ENCODE measurements around the gene PLA2G2D. TPM values are rescaled to one million over a fixed set of nuclear protein-coding genes. Genes with fewer than 3 reads are reported as not detected.

Gene PLA2G2D
- total RNA-seq, 1 experiment from 2014 or later = not detected

- H3T11ph ChIP-seq (ENCODE audit: low read length) = no peak overlapping the region
- Mint-ChIP-seq H3K9me3 (peaks cover 0 to 2% of the 10 kb centered on the region in 2 experiments; a peak in 1 of 5 replicates), H3K27me3 (ENCODE audit: low read depth) (peaks cover 8% of the 10 kb centered on the region), H3K36me3 (ENCODE audit: insufficient read depth in 1 of 3, low read depth in 3 of 3) (no peaks in the 10 kb centered on the region; a peak in 1 of 7 replicates), H3K27ac (no peak overlapping the region), H3K4me1 (peaks cover 6 to 9% of the 10 kb centered on the region in 2 experiments), H3K4me3 (no peak overlapping the region)
- no peaks in the 10 kb centered on the region for H3K9me3 ChIP-seq (ENCODE audit: control insufficient read depth, low read depth, low read length)
- no peak overlapping the region for H2BK15ac ChIP-seq (ENCODE audit: low read depth, low read length)
- no peak overlapping the region for H4K91ac ChIP-seq (ENCODE audit: insufficient read length, low read depth, low read length)
- no peaks in the 10 kb centered on the region for H3K27me3 ChIP-seq (ENCODE audit: insufficient read depth, low read length)
- no peak overlapping the region for H2BK120ac ChIP-seq (ENCODE audit: low read depth, low read length, poor library complexity, severe bottlenecking)
- TF ChIP-seq CTCF (conservative IDR thresholded peaks at IDR 0.05) = no peak
- no peaks in the 10 kb centered on the region for H3K79me1 ChIP-seq (ENCODE audit: insufficient read depth, low read depth, low read length, poor library complexity, severe bottlenecking)
- H3K14ac ChIP-seq (ENCODE audit: insufficient read depth, low read length) = no peak overlapping the region; the same call in 1 of the 2 replicates
- no peak overlapping the region for H2AK5ac ChIP-seq (ENCODE audit: insufficient read length, low read length)
- no peaks in the 10 kb centered on the region for H3K23me2 ChIP-seq (ENCODE audit: insufficient read length, low read depth, low read length, poor library complexity, severe bottlenecking)
- H3K9ac ChIP-seq (ENCODE audit: extremely low read depth, insufficient read length, low read length) = no peak overlapping the region
- no peak overlapping the region for H3K18ac ChIP-seq (ENCODE audit: insufficient read length, low read depth, low read length)
- H4K20me1 ChIP-seq (ENCODE audit: control insufficient read depth, insufficient read depth, insufficient read length) = no peaks in the 10 kb centered on the region
- no peaks in the 10 kb centered on the region for H3K79me2 ChIP-seq (ENCODE audit: insufficient read depth, low read length)
- no peak overlapping the region for H2BK20ac ChIP-seq (ENCODE audit: low read depth, low read length, poor library complexity, severe bottlenecking)
- H2BK5ac ChIP-seq (ENCODE audit: insufficient read length, low read length) = no peak overlapping the region
- H2BK12ac ChIP-seq (ENCODE audit: insufficient read length, low read depth, low read length) = no peak overlapping the region
- no peak overlapping the region for H3K56ac ChIP-seq (ENCODE audit: insufficient read length, low read depth, low read length)
- no peak for DNase-seq
- no peak overlapping the region for H4K5ac ChIP-seq (ENCODE audit: insufficient read length, low read depth, low read length)
- no peak overlapping the region for H3K27ac ChIP-seq (ENCODE audit: insufficient read length, low read depth, low read length)
- H3K4me2 ChIP-seq (ENCODE audit: insufficient read depth, insufficient read length, low read length) = no peak overlapping the region
- H2AFZ ChIP-seq (ENCODE audit: low read length) = no peak overlapping the region
- no peak overlapping the region for H3K4ac ChIP-seq (ENCODE audit: low read depth, low read length)
- H4K8ac ChIP-seq (replicated peaks; ENCODE audit: insufficient read length, low read depth, low read length) = no peak overlapping the region
- no peaks in the 10 kb centered on the region for H3K4me1 ChIP-seq (ENCODE audit: insufficient read depth, low read length)
- no CpG with 5 or more reads among the region's 8 CpGs for WGBS (ENCODE audit: extremely low coverage, insufficient read length, low lambda C conversion rate)
- no peak overlapping the region for H3K23ac ChIP-seq (ENCODE audit: insufficient read length, low read depth, low read length)
Observed at GRCh38 chr1:20081353-20081810, 38.0 kb downstream of the PLA2G2D start.

All from H9 (cell line).